ENCODE measurements around the gene ANKRD29.
"Not testable (repeated sequence)": the region's sequence is repeated elsewhere in the genome, so short reads cannot be mapped to it uniquely, and the experiment has no call there.

Gene ANKRD29

DNA sequence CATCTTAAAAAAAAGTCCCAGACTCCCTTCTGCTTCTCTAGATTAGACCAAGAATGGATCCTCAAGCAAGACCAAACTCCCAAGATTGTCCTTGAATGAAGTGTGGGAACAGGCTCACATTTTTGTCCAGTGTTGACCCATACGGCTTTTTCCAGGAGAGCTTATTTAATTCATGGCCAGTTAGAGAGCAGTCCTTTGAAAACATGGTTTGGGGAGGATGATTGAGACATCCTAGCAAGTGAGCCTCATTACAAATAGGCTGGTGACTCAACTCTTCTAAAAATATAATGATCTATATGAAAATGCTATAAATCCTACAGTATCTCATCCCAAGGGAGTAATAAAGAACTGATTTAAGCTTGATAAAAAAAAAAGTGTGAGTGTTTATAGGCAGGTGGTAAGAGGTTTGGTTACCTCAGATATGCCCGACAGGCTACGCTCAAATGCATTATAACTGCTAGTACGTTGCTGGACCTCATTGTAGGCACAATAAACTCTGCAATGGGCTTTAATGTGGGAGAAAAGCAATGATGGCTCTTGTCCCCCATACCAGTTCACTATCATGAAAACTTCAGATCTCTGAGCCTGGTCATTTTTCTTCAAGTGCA, 17.0 kb downstream of the ANKRD29 start:
- DNase-seq (ENCODE audit: low read depth in 2 of 2): no peak

DNA sequence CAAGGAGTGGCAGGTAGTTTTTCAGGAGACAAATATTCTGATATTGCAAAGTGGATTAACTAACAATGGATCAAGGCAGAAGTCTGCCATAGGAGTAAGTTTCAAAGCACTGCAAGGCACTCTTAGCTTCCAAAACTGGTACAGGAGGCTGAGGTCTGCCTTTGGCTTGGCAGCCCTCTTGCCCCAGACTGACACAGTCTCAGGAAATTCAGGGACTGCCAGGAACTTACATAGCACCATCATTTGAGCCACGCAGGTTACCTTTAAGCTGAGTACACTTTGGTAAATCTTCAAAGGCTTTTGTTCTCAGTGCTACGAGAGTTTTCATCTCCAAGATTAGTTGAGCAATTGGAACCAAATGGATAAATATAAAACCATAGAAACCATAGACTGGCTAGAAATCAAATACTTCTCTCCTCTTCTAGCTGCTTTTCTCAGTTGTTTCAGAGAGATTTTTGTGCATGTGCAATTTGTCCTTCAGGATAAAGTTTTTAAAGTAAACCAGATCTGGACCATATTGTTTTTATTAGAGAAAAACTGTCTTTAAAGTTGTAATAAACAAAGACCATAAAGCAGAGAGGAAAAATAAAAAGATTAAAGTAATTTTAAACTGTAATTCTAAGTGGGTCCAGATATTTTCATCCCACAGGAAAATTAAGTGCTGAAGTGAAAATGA, 18.8 kb downstream of the ANKRD29 start:
- DNase-seq (ENCODE audit: low read depth in 2 of 2): no peak

GRCh38 chr18:23641937-23642666, 20.6 kb downstream of the ANKRD29 start:
- no peak for DNase-seq (ENCODE audit: low read depth in 2 of 2)

- DNase-seq (ENCODE audit: low read depth in 2 of 2): no peak
These were observed 21.5 kb downstream of the ANKRD29 start for GRCh38 chr18:23641143-23641720.

- DNase-seq (ENCODE audit: low read depth in 2 of 2): no peak
These were observed 22.7 kb downstream of the ANKRD29 start for GRCh38 chr18:23640052-23640451.

DNA sequence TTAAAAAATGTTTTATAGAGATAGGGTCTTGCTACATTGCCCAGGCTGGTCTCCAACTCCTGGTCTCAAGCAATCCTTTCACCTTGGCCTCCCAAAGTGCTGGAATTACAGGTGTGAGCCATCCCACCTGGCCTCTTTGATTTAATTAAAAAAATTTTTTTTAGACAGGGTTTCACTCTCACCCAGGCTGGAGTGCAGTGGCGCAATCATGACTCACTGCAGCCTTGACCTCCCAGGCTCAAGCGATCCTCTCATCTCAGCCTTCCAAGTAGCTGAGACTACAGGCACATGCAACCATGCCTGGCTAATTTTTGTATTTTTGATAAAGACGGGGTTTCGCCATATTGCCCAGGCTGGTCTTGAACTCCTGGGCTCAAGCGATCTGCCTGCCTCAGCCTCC, 26.3 kb downstream of the ANKRD29 start:
- not testable (repeated sequence) for DNase-seq (ENCODE audit: low read depth in 2 of 2)

DNA sequence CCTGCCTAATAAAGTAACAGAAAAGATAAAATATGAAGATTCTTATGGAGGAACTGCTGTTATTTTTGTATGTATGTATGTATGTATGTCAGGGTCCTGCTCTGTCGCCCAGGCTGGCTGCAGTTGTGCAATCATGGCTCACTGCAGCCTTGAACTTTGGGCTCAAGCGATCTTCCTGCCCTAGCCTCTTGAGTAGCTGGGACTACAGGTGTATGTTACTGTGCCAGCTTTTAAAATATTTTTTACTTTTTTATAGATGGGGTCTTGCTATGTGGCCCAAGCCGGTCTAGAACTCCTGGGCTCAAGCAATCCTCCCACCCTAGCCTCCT, 26.7 kb downstream of the ANKRD29 start:
- no peak for DNase-seq (ENCODE audit: low read depth in 2 of 2)

DNA sequence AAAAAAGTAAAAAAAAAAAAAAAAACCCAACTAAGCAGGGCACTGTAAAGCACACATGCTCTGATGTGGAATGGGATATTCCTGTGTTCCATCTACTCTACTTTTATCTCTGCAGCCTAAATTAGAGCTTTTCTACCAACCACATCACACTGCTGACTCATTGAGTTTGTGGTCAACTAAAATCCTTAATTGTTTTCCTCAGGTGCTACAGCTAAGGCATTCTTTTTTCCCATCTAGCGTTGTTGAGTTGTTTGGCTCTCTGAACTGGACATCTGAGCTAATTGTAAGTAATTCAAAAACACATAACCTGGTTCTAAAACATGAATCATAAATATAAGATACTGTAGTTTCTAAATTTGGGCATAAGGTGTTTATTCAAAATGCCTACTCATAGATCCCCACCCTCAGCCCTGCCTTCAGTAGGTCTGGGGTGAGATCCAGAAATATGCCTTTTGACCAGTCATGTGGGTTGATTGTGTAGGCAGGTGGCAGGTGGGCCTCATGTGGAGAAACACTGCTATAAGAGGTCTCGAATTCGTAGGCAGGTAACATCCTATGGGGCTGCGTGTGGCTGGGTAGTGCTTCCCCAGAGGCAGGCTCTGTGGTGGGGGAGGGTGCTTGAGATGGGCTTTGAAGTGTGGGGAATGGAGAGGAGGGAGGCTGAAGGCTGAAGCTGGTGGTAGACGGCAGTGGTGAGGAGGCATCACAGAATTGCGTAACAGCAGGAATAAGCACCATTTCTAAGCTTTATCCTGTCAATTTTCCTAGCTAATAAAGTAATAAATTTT, 27.2 kb downstream of the ANKRD29 start:
- DNase-seq (ENCODE audit: low read depth in 2 of 2): no peak

- no peak for DNase-seq (ENCODE audit: low read depth in 2 of 2)
These were observed 28.0 kb downstream of the ANKRD29 start for GRCh38 chr18:23634692-23635091.

- DNase-seq (ENCODE audit: low read depth in 2 of 2): no peak
These were observed 30.1 kb downstream of the ANKRD29 start for GRCh38 chr18:23632615-23633014.

DNA sequence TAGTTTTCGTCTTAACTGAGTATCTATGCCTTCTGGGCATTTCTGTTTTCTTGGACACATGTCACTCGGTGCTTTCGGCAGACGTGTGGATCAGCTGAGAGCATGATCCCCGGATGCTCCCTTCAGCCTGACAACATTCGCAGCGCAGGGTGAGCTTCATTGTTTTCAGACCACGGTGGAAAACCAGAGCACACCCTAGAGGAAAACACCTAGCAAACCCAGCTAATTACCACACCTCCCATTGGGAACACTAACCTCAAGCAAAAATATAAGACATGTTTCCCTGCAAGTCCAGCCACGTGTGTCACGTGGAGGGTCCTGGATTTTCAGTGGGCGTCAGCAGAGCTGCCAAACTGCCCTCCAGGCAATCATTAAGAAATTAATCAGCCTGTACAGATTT, 31.0 kb downstream of the ANKRD29 start:
- no peak for DNase-seq (ENCODE audit: low read depth in 2 of 2)

GRCh38 chr18:23631312-23631711, 31.4 kb downstream of the ANKRD29 start:
- no peak for DNase-seq (ENCODE audit: low read depth in 2 of 2)

DNA sequence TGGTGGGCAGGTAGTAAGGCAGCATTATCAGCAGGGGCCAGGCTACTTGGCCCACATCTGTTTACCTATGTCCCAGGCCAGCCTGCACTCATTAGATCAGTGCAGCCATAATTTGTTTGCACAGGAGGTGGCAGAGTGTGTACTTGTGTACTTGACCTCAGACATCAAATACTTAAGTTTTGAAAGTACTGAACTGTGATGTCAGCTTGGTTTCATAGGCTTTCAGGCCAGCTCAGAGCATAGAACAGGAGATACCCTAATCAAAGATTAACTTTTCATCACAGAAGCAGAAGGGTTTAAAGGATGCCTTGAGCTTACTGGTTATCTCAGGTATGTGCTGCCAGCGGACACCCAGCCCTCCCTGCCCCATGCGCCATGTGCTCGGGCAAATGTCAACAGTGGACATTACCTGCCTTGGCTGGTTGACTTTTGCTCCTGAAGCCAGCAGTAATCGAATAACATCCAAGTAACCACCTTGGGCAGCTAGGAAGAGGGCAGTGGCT, 33.2 kb downstream of the ANKRD29 start:
- no peak for DNase-seq (ENCODE audit: low read depth in 2 of 2)

GRCh38 chr18:23627970-23628369, 34.7 kb downstream of the ANKRD29 start:
- DNase-seq (ENCODE audit: low read depth in 2 of 2): no peak

GRCh38 chr18:23627321-23627720, 35.4 kb downstream of the ANKRD29 start:
- DNase-seq (ENCODE audit: low read depth in 2 of 2): no peak

- no peak for DNase-seq (ENCODE audit: low read depth in 2 of 2)
These were observed 36.0 kb downstream of the ANKRD29 start for GRCh38 chr18:23626451-23627279.

- no peak for DNase-seq (ENCODE audit: low read depth in 2 of 2)
These were observed 39.7 kb downstream of the ANKRD29 start for GRCh38 chr18:23623040-23623439.

GRCh38 chr18:23619388-23619881, 43.3 kb downstream of the ANKRD29 start:
- no peak for DNase-seq (ENCODE audit: low read depth in 2 of 2)

DNA sequence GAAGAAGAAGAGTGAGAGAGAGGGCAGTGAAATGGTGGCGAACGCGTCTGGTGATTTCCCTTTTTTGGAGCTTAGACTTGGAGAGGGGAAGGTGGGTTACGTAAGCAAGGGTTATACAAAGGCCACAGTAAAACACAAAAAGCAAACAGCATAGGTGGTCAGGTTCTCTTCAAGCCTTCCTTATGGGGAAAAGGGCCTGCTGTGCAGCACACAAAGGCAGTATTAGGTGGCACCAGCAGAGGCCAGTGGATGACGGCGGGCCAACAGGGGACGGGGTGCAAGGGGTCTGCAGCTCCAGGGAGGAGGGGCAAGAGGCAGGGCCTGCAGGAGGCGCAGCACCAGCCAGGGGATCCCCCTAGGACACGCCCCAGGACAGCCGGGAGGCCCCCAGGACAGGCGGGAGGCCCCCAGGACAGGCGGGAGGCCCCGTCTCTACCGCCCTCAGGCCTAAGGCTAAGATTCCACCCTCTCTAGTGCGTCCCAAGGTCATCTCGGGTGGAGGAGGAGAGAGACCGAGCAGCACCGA, 43.8 kb downstream of the ANKRD29 start:
- DNase-seq (ENCODE audit: low read depth in 2 of 2): no peak

DNA sequence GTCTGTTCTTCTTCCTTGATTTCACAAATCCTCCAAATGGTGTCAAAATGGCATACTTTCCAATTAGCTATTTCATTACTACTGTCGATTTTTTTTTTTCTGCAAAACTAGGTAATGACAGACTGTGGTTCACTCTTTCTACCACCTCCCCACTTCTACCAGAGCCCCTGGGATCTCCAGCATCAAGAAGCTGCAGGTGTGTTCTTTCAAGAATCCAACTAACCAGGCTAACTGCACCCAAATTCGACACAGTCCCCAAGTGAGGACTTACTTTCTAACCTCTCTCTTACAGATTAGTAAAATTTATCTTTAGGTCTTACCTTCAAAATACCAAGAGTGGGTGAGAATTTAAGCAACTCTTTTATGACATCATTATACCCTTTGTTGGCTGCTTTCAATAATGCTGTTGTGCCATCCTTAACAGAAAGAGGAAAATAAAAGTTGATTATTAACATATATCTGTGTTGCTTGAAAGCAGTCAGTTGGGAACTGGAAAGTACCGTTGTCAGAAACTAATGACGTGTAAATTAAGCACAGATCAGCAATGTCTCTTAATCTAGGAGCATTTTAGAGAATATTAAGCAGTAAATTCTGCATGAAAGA, 45.2 kb downstream of the ANKRD29 start:
- DNase-seq (ENCODE audit: low read depth in 2 of 2): no peak
